ENCODE data around the gene PLXNA2. TPM values are rescaled to one million over a fixed set of nuclear protein-coding genes. Genes with fewer than 3 reads are reported as not detected.

Gene PLXNA2
- total RNA-seq, 2 experiments from 2014 or later = 0.15 to 0.26 TPM

GRCh38 chr1:208127792-208128529 is 116.2 kb downstream of the PLXNA2 start:
- ATAC-seq = no peak
- Mint-ChIP-seq H3K27me3 (peaks cover 9% of the 10 kb centered on the region), H3K4me3 (no peak overlapping the region), H3K4me1 (peaks cover 4% of the 10 kb centered on the region), H3K36me3 (no peaks in the 10 kb centered on the region), H3K9me3 (ENCODE audit: low read depth) (no peaks in the 10 kb centered on the region), H3K27ac (no peak overlapping the region)
- DNase-seq = no peak
- CTCF ChIA-PET = interaction anchor here (0.6 kb wide), 1 partner anchor 298 kb away, joined by 5 read pairs; no protein-coding TSS in a partner anchor

DNA sequence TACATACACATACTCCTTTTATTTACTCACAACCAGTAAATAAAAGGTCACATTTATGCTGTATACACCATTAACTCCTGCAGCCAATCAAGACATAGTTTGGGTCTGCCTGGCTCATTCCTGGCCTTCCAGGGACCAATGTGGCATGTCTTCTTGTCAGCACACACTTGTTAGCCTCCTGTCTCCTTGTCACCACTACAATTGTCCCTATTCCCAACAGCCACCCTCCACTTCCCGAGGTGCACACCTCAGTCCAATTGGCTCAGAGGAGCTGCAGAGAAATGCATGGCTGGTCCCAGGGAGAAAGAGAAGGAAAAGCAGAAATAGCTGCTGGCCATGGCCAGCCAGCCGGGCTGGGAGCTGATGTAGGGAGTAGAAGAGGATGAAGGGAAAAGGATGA is 116.9 kb downstream of the PLXNA2 start:
- CTCF ChIA-PET = no interaction called here
- Mint-ChIP-seq H3K27me3 (peaks cover 9% of the 10 kb centered on the region), H3K9me3 (ENCODE audit: low read depth) (no peaks in the 10 kb centered on the region), H3K4me3 (no peak overlapping the region), H3K27ac (no peak overlapping the region), H3K36me3 (no peaks in the 10 kb centered on the region), H3K4me1 (peaks cover 4% of the 10 kb centered on the region)
- ATAC-seq (no peak), DNase-seq (no peak)

- no peaks in the 10 kb centered on the region for H3K36me3 Mint-ChIP-seq
- ATAC-seq (no peak), DNase-seq (no peak)
- H3K4me3 Mint-ChIP-seq = no peak overlapping the region
- H3K9me3 Mint-ChIP-seq (ENCODE audit: low read depth) = no peaks in the 10 kb centered on the region
- peaks cover 4% of the 10 kb centered on the region for H3K4me1 Mint-ChIP-seq
- H3K27me3 Mint-ChIP-seq = peaks cover 6% of the 10 kb centered on the region
- no peak overlapping the region for H3K27ac Mint-ChIP-seq
- CTCF ChIA-PET = no interaction called here
Measured at GRCh38 chr1:208126108-208126507, 118.1 kb downstream of the PLXNA2 start.

GRCh38 chr1:208122612-208123358 is 121.4 kb downstream of the PLXNA2 start:
- CTCF ChIA-PET = interaction anchor here (1.5 kb wide), 1 partner anchor 9 kb away, joined by 12 read pairs; no protein-coding TSS in a partner anchor
- no peak for ATAC-seq
- Mint-ChIP-seq H3K27me3 (peaks cover 3% of the 10 kb centered on the region), H3K36me3 (no peaks in the 10 kb centered on the region), H3K4me1 (peaks cover 4% of the 10 kb centered on the region), H3K27ac (no peak overlapping the region), H3K4me3 (no peak overlapping the region), H3K9me3 (ENCODE audit: low read depth) (no peaks in the 10 kb centered on the region)
- DNase-seq = no peak

GRCh38 chr1:208121813-208122364 is 122.3 kb downstream of the PLXNA2 start:
- no peaks in the 10 kb centered on the region for H3K36me3 Mint-ChIP-seq
- CTCF ChIA-PET = no interaction called here
- peaks cover 5% of the 10 kb centered on the region for H3K27me3 Mint-ChIP-seq
- DNase-seq (no peak), ATAC-seq (no peak)
- H3K9me3 Mint-ChIP-seq (ENCODE audit: low read depth) = no peaks in the 10 kb centered on the region
- peaks cover 4% of the 10 kb centered on the region for H3K4me1 Mint-ChIP-seq
- H3K27ac Mint-ChIP-seq = no peak overlapping the region
- H3K4me3 Mint-ChIP-seq = no peak overlapping the region

GRCh38 chr1:208120431-208120790 is 123.8 kb downstream of the PLXNA2 start:
- H3K27ac Mint-ChIP-seq = no peak overlapping the region
- CTCF ChIA-PET = no interaction called here
- no peak for ATAC-seq
- peaks cover 10% of the 10 kb centered on the region for H3K27me3 Mint-ChIP-seq
- H3K36me3 Mint-ChIP-seq = no peaks in the 10 kb centered on the region
- H3K4me3 Mint-ChIP-seq = no peak overlapping the region
- DNase-seq = no peak
- no peaks in the 10 kb centered on the region for H3K9me3 Mint-ChIP-seq (ENCODE audit: low read depth)
- H3K4me1 Mint-ChIP-seq = no peaks in the 10 kb centered on the region

GRCh38 chr1:208118841-208119606 is 125.2 kb downstream of the PLXNA2 start:
- CTCF ChIA-PET = no interaction called here
- ATAC-seq = no peak
- Mint-ChIP-seq H3K36me3 (no peaks in the 10 kb centered on the region), H3K27me3 (peaks cover 14% of the 10 kb centered on the region), H3K4me1 (no peaks in the 10 kb centered on the region), H3K9me3 (ENCODE audit: low read depth) (no peaks in the 10 kb centered on the region), H3K27ac (no peak overlapping the region), H3K4me3 (no peak overlapping the region)
- DNase-seq = no peak

DNA sequence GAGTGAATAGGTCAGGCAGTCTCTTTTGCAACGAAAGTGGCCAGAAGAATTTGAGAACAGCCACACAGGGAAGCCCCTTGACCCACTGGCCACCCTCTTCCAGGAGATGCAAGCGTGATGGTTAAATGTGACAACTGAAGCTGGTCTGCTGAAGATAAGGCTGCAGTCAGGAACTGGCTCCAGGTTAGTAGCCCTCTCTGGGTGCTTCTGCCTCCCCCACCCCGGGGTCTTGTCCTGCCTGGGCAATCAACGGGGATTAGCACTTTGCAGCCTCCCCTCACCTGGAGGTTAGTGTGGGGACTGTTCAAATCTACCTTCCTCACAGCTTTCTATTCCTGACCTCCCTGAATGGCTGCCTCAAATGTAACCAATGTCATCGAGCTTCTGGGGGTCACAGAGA is 125.9 kb downstream of the PLXNA2 start:
- Mint-ChIP-seq H3K9me3 (ENCODE audit: low read depth) (no peaks in the 10 kb centered on the region), H3K36me3 (no peaks in the 10 kb centered on the region), H3K4me3 (no peak overlapping the region), H3K27me3 (peaks cover 14% of the 10 kb centered on the region), H3K4me1 (no peaks in the 10 kb centered on the region), H3K27ac (no peak overlapping the region)
- DNase-seq (no peak), ATAC-seq (no peak)
- CTCF ChIA-PET = no interaction called here

GRCh38 chr1:208117826-208118225 is 126.4 kb downstream of the PLXNA2 start:
- Mint-ChIP-seq H3K9me3 (ENCODE audit: low read depth) (no peaks in the 10 kb centered on the region), H3K4me3 (no peak overlapping the region), H3K4me1 (no peaks in the 10 kb centered on the region), H3K36me3 (no peaks in the 10 kb centered on the region), H3K27me3 (peaks cover 14% of the 10 kb centered on the region), H3K27ac (no peak overlapping the region)
- DNase-seq (no peak), ATAC-seq (no peak)
- CTCF ChIA-PET = no interaction called here

DNA sequence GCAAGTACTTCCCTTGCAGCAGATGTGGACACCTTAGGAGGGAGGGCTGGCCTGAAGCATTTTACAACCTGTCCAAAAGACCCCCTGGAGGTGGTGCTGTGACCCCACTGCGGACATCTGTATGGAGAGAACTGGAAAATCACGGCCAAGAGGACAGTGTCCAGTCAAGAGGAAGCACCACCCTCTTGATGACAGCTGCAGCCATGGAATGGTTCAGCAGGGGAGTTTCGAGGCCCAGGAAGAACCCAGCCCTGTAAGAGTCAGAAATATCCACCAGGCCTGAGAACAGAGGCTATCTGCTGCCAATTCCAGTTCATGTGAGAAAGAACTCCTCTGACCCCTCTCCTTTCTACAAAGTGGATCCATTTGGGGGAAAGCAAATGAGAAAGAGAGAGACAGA is 126.8 kb downstream of the PLXNA2 start:
- ATAC-seq (no peak), DNase-seq (no peak)
- CTCF ChIA-PET = no interaction called here
- H3K4me1 Mint-ChIP-seq = no peaks in the 10 kb centered on the region
- no peak overlapping the region for H3K27ac Mint-ChIP-seq
- H3K36me3 Mint-ChIP-seq = no peaks in the 10 kb centered on the region
- no peak overlapping the region for H3K4me3 Mint-ChIP-seq
- peaks cover 14% of the 10 kb centered on the region for H3K27me3 Mint-ChIP-seq
- H3K9me3 Mint-ChIP-seq (ENCODE audit: low read depth) = no peaks in the 10 kb centered on the region

DNA sequence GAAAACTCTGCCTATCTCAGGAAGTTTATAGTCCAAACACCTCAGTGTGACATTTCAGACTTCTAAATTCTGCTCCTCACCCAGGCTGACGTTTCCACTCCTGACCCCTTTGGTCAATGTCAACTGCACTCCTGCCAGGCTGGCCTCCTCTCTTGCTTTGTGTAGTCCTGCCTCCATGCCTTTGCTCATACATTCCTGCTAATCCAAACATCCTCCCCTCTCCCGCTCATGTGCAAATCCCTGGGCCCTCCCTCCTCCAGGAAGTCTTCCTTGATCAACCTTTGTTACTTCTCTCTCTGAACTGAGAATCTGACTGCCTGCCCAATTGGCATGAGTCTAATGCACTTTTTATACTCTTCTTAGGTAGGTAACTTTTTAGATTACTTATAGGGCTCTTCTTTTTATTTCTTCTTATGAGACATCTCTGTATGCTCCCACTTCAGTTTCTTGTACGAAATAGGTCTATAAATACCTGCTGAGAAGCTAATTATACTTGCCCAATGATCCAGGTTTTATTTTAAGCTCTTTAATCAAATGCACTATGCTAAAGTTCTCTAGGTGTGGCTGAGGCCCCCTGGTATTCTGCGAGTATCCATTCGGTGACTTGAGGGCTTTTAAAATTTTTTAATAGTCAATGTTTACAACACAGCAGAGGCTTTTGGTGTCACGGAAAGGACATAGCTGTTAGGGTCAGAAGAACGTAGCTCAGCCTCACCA is 128.1 kb downstream of the PLXNA2 start:
- Mint-ChIP-seq H3K9me3 (ENCODE audit: low read depth) (no peaks in the 10 kb centered on the region), H3K36me3 (no peaks in the 10 kb centered on the region), H3K27ac (no peak overlapping the region), H3K27me3 (peaks cover 18% of the 10 kb centered on the region), H3K4me1 (no peaks in the 10 kb centered on the region), H3K4me3 (no peak overlapping the region)
- ATAC-seq = no peak
- no peak for DNase-seq
- CTCF ChIA-PET = interaction anchor here (1.0 kb wide), 1 partner anchor 94 kb away, joined by 3 read pairs; no protein-coding TSS in a partner anchor

DNA sequence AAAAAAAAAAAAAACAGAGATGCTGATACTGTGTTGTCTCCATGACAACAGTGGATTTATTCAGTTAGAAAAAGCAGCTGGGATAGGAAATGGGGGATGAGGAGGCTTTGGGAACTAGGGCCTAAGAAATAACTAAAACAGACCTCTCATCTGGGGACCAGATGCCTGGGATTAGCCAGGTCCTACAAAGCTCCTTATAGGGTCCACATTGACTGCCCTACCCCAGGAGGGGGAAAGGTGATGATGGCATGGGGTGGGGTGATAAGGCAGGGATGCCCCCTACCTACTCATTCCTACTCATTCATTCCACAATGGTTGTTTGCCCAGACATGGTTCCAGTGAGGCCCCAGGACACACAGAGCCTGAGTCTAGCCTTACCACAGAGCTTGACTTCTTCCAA is 131.2 kb downstream of the PLXNA2 start:
- no peak overlapping the region for H3K27ac Mint-ChIP-seq
- ATAC-seq (no peak), DNase-seq (no peak)
- peaks cover 19% of the 10 kb centered on the region for H3K27me3 Mint-ChIP-seq
- no peak overlapping the region for H3K4me3 Mint-ChIP-seq
- no peaks in the 10 kb centered on the region for H3K36me3 Mint-ChIP-seq
- no peaks in the 10 kb centered on the region for H3K4me1 Mint-ChIP-seq
- no peaks in the 10 kb centered on the region for H3K9me3 Mint-ChIP-seq (ENCODE audit: low read depth)
- CTCF ChIA-PET = no interaction called here

- ATAC-seq (no peak), DNase-seq (no peak)
- Mint-ChIP-seq H3K36me3 (no peaks in the 10 kb centered on the region), H3K27ac (no peak overlapping the region), H3K4me3 (no peak overlapping the region), H3K27me3 (peaks cover 15% of the 10 kb centered on the region), H3K9me3 (ENCODE audit: low read depth) (no peaks in the 10 kb centered on the region), H3K4me1 (no peaks in the 10 kb centered on the region)
- CTCF ChIA-PET = no interaction called here
Measured at GRCh38 chr1:208112401-208112800, 131.8 kb downstream of the PLXNA2 start.
